ENCODE data around the gene ZNF407.

DNA sequence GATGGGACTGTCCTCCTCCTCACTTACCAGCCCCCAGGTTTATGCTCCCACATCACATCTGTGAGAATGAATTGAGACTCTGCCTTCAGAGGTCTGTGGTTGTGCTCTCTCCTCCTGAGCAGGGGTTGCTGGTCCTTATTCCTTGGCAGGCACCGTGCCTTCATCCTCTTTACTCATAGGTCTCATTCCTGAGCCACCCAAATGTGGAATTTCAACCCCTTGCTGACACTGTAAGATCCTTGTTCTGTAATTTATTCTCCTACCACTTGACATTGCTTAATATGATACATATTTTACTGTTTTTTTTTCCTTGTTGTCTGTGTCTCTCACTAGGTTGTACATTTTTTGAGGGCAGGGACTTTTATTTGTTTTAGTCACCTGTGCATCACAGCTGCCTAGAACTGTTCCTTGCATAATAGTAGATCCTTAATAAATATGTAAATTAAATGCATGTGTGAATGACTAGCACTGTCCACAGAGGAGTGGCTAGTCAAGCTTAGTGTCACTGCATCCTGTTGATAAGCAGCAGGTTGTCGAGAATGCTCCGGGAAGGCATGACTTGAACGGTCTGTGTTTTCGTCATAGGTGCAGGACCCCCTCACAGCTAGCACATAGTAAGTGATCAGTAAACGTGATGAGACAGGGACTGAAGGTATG is 180.6 kb downstream of the ZNF407 start:
- TF ChIP-seq CTCF (IDR thresholded peaks at IDR 0.05) (no peak), POLR2A (IDR thresholded peaks at IDR 0.05) (no peak)
